Measurements from ENCODE around the gene RAB14.

DNA sequence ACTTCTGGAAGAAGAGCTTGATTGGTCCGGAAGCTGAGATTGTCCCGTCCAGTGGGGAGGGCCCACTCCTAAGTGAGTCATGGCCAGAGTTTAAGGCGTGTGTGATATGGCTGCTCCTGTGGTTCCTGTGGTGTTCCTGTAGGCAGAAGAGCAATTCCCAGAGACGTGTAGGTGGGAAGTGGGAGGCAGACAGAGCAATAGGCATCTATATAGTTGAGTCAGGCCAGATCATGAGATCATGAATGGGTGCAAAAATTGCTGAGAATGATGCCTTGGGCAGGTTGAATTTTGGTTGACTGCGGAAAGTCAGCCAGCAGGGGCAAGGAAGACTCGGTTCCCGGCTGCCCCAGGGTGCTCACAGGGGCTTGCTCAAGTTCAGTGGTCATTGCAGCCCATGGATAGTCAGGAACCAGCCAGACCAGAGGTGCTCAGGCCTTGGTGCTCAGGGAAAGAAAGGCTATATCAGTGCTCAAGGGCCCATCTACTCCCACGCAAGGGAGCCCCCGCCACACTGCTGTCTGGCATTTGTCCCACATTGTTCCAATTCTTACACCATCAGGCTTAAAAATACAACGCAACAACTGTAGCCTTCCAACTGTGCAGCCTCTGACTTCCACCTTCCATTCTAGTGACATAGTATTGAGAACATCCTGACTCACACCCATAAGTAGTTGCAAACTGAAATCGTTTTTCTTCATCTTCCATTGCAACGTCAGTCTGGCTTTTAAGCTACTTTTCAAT is 45.3 kb upstream of the RAB14 start:
- TF ChIP-seq, protein P1, sequence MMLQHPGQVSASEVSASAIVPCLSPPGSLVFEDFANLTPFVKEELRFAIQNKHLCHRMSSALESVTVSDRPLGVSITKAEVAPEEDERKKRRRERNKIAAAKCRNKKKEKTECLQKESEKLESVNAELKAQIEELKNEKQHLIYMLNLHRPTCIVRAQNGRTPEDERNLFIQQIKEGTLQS (CRISPR knock-in tag; conservative IDR thresholded peaks at IDR 0.05), result no peak
- no peak for TF ChIP-seq ESRRA (CRISPR knock-in tag; IDR thresholded peaks at IDR 0.05; ENCODE audit: borderline replicate concordance)
- no peak for TF ChIP-seq CREB1 (CRISPR knock-in tag; IDR thresholded peaks at IDR 0.05)
- TF ChIP-seq NFYB (CRISPR knock-in tag; conservative IDR thresholded peaks at IDR 0.05; ENCODE audit: low read depth), result no peak
- TF ChIP-seq, protein P2, sequence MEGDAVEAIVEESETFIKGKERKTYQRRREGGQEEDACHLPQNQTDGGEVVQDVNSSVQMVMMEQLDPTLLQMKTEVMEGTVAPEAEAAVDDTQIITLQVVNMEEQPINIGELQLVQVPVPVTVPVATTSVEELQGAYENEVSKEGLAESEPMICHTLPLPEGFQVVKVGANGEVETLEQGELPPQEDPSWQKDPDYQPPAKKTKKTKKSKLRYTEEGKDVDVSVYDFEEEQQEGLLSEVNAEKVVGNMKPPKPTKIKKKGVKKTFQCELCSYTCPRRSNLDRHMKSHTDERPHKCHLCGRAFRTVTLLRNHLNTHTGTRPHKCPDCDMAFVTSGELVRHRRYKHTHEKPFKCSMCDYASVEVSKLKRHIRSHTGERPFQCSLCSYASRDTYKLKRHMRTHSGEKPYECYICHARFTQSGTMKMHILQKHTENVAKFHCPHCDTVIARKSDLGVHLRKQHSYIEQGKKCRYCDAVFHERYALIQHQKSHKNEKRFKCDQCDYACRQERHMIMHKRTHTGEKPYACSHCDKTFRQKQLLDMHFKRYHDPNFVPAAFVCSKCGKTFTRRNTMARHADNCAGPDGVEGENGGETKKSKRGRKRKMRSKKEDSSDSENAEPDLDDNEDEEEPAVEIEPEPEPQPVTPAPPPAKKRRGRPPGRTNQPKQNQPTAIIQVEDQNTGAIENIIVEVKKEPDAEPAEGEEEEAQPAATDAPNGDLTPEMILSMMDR (IDR thresholded peaks at IDR 0.05), result no peak
- no peak for TF ChIP-seq JUN (CRISPR knock-in tag; IDR thresholded peaks at IDR 0.05)
- TF ChIP-seq, protein P3, sequence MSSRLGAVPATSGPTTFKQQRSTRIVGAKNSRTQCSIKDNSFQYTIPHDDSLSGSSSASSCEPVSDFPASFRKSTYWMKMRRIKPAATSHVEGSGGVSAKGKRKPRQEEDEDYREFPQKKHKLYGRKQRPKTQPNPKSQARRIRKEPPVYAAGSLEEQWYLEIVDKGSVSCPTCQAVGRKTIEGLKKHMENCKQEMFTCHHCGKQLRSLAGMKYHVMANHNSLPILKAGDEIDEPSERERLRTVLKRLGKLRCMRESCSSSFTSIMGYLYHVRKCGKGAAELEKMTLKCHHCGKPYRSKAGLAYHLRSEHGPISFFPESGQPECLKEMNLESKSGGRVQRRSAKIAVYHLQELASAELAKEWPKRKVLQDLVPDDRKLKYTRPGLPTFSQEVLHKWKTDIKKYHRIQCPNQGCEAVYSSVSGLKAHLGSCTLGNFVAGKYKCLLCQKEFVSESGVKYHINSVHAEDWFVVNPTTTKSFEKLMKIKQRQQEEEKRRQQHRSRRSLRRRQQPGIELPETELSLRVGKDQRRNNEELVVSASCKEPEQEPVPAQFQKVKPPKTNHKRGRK (CRISPR knock-in tag; IDR thresholded peaks at IDR 0.05; ENCODE audit: borderline replicate concordance), result no peak
